NOMO-1 treated with DMSO at 0.1 percent for 48 hours (cell line): ENCODE results near the gene ARID5A.

Experiments
- DNase-seq: peaks from one replicate; lab custom pipeline; 2025; ENCODE audit not compliant: unreplicated experiment; lab: John Stamatoyannopoulos, UW

ARID5A gene

DNA sequence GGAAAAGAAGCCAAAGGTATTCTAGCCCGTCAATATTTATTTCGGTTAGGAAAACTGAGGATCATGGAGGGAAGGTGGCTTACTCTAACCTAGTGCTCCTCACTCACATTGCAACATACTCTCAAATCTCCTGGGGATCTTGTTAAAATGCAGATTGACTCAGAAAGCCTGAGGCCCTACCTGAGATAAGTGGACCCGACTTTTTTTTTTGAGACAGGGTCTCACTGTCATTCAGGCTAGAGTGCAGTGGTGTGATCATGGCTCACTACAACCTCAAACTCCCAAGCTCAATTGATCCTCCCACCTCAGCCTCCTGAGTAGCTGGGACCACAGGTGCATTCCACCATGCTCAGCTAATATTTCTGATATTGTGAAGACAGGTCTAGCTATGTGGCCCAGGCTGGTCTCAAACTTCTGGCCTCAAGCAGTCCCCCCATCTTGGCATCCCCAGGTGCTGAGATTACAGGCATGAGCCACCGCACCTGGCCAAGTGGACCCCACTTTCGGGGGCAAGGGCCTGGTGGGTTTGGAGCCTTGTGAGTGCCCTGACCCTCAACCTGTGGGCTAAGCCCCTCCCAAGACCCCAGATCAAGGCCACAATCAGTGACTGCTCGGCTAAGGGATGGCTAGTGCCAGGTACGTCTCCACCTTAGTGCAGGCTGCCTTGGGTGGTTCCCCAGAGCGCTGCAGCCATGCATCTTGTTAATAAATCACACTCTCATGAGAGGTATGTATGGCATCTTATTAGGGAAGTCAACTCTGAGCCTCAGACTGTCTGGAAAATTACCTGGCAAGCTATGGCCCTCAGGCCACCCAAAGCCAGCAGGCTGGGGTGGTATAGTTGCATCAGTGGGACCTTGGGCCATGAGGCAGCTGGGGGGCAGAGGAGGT is 30.3 kb upstream of the ARID5A start:
- no peak for DNase-seq

GRCh38 chr2:96506907-96507240 is 29.7 kb upstream of the ARID5A start:
- DNase-seq: no peak

DNA sequence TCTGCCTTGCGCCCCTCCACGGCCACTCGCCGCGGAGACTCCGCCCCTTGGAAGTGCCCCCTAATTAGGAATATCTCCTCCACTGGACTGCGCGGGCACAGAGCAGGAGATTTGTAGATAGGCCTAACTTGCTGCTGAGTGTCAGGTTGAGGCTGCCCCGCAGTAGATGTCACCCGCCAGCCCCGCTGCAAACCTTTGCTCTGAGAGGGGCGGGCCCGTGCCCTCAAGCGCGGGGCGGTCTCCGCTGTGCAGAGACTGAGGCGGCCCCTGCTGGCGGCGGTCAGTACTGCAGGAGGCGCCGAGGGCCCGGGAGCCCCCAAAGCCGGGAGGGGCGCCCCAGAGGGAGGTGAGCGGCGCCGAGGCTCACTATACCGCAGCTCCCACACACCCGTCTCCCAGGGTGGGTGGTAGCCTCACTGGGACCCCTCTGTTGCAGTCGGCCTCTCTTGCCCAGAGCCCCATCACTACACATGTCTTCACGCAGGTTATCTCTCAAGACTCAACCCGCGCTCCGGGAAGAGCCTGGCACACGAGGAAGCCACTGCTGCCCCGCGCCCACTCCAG is 28.5 kb upstream of the ARID5A start:
- DNase-seq: peak; percentile 48

- DNase-seq: no peak
Measured at GRCh38 chr2:96508521-96509113, 27.9 kb upstream of the ARID5A start.

- DNase-seq: peak; percentile 68
Measured at GRCh38 chr2:96509114-96509846, 27.3 kb upstream of the ARID5A start.

DNA sequence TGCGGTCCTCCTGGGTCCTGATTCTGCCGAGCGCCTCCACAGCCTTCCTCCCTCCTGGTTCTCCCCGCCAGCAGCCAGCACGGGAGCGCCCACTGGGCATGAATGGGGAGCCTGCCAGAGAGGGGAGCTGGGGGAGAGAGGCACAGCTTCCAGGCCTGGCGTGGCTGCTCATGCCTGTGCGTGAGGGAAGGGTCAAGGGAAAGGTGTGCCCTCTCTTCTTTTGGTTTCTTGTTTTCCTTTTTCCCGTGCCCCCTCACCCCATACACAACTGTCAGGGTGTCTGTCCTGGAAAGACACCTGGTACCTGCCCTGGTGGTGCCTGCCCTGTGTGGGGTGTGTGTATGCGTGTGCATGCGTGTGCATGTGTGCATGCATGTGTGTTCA is 26.7 kb upstream of the ARID5A start:
- DNase-seq: no peak

DNA sequence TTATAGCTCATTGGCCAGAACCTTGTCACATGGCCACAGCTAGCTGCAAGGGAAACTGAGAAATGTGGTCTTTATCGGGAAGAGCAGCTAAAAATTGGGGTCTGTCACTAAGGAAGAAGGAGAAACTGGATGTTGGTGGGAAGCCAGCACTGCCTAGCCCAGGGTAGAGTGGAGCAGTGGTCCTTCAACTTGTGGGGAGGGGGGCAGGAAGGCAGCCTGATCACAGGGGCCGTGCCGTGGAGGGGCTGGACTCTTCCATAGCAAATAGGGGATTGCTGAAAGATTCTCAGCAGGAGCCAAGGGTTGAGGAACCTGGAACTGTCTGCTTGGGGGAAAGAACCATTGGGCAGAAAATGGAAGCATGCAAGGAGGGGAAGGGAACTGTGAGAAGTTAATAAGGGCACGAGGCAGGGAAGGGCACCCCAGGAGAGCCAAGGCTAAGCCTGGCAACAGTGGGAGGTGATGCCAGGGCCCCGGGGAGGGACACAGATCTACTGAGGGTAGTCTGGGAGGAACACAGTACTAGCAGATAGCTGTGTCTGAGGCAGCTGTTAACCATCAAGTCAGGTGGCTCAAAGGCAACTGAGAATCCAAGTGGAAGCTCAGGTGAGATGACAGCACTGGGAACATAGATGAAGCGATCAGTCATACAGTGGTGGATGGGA is 25.5 kb upstream of the ARID5A start:
- no peak for DNase-seq

GRCh38 chr2:96511851-96512250 is 24.7 kb upstream of the ARID5A start:
- DNase-seq: no peak

- DNase-seq: no peak
Measured at GRCh38 chr2:96512341-96512740, 24.2 kb upstream of the ARID5A start.

DNA sequence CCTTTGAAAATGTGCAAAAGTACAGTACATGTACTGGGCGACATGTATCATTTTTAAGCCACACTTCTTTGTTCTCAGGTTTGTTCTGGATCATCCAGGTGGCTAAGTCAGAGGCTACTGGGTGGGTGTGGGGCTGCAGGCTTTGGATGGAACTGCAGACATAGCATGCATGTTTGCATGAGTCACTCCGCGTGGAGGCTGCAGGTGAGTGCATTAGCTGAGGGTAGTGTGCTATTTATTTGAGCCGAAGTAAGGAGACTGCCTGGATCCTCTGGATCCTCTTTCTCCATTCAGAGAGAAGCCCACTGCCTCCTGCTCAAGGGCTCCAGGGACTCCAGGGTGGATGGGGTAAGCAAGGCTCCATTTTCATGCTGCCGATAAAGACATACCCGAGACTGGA is 22.0 kb upstream of the ARID5A start:
- no peak for DNase-seq

- DNase-seq: no peak
Measured at GRCh38 chr2:96517079-96517478, 19.5 kb upstream of the ARID5A start.

GRCh38 chr2:96520231-96520630 is 16.3 kb upstream of the ARID5A start:
- DNase-seq: no peak

- no peak for DNase-seq
Measured at GRCh38 chr2:96520697-96521096, 15.9 kb upstream of the ARID5A start.

- DNase-seq: no peak
Measured at GRCh38 chr2:96521219-96521618, 15.3 kb upstream of the ARID5A start.

GRCh38 chr2:96522304-96523203 is 14.0 kb upstream of the ARID5A start:
- no peak for DNase-seq

DNA sequence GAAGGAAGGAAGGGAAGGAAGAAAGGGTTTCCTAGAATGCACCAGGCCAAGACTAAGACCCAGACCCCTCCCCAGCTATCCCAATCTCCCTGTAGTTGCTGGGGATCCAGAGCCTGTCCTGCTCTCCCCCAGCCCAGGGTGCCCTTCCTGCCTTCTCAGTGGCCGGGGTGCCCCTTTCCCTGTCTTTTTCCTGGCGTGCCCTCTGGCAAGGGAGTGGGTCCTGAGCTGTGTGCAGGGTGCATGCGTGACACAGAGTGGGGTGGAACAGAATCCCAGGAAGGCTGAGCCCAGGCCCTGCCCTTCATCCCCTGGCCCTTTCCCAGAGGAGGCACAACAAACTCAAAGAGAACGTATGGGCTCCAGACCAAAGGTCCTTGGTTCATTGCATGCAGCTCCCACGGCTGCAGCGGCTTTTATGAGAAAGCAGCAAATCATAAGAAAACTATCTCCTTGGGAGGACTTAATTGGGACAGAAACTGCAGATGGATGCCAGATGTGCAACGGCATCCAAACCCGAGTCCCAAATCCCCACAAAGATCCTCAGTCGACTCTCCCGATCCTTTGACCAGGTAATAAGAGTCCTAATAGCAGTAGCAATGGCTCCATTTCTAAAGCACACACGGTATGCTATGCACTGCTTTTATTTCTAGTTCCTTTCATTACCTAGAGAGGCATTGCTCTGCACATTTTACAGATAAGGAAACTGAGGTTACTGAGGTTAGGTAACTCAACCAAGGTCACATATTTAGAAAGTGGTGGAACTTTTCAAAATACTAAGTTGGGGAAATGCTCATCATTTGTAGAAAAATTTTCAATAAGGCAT is 12.7 kb upstream of the ARID5A start:
- DNase-seq: no peak

DNA sequence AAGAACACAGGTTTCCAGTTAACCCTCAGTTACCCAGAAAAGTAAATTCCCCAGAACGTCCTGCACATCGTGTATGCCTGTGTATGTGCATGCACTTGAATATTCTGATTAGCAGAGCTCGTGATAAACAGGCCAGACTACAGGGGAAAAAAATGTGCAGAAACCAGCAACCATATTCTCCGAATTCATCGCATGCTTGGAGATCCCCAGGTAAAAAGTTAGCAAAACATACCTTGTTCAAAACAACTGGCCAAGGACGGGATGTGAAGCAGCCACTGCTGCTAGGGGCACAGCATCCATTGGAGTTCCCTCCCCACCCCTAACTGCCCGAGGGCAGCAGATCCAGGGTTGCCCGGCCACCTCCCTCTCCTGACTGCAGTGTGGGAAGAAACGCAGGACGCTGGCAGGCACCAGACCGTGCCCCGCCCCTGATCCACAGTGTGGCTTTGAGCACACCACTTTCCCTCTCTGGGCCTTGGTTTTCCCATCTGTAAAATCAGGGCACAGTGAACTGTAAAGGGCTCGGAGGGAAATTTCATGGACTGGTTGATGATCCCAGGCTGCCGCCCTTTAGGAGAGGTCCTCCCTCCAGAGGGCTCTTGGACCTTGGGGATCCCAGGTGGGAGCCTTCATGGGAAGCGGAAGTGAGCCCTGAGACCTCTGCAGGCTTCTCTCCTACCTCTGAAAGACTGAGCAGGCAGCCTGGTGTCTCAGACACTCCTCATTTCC is 11.9 kb upstream of the ARID5A start:
- DNase-seq: no peak

- DNase-seq: no peak
Measured at GRCh38 chr2:96525211-96525507, 11.4 kb upstream of the ARID5A start.

GRCh38 chr2:96526101-96526591 is 10.4 kb upstream of the ARID5A start:
- DNase-seq: no peak
